Activated T-cell treated with anti-CD3 and anti-CD28 coated beads, Interleukin-2, amount 50 U/mL, for 4 hours (primary cell): ENCODE measurements around the gene TRAF7. TPM values are rescaled to one million over a fixed set of nuclear protein-coding genes. Genes with fewer than 3 reads are reported as not detected.
"Not testable (repeated sequence)": the region's sequence is repeated elsewhere in the genome, so short reads cannot be mapped to it uniquely, and the experiment has no call there.

Source experiments
- ATAC-seq, 2 donors: fragments of 200-7000 bp; cut with Tn5 transposase; one replicate each; pipeline ENCODE4 v1.10.0; 2021
- DNase-seq: peaks from one replicate; pipeline ENCODE4 v3.0.0-alpha.2; 2020
- H3K27me3 Mint-ChIP-seq: one replicate; pipeline ENCODE4 v1.8.0; 2021; ENCODE audit warnings: low read depth, mixed read lengths
- H3K36me3 Mint-ChIP-seq: one replicate; pipeline ENCODE4 v1.8.0; 2022; ENCODE audit warnings: mixed read lengths; ENCODE audit not compliant: insufficient read depth
- H3K4me1 Mint-ChIP-seq: one replicate; pipeline ENCODE4 v1.8.0; 2021; ENCODE audit warnings: low read depth, mixed read lengths
- H3K4me3 Mint-ChIP-seq: one replicate; pipeline ENCODE4 v1.8.0; 2021; ENCODE audit warnings: mild to moderate bottlenecking, moderate library complexity, mixed read lengths
- H3K9me3 Mint-ChIP-seq: one replicate; pipeline ENCODE4 v1.8.0; 2021; ENCODE audit warnings: mixed read lengths
- total RNA-seq, 3 donors: library from RNA; stranded (reverse); gene quantifications; one replicate each; pipeline ENCODE4 v1.2.1, GENCODE V29; 2021

The TRAF7 gene
- total RNA-seq, 3 donors from 2014 or later, result 95.6 to 110 (median 102) TPM

GRCh38 chr16:2115591-2115973 is 40.0 kb upstream of the TRAF7 start:
- Mint-ChIP-seq H3K27me3 (no peaks in the 10 kb centered on the region), H3K4me1 (no peaks in the 10 kb centered on the region), H3K4me3 (no peak overlapping the region), H3K36me3 (no peaks in the 10 kb centered on the region), H3K9me3 (no peaks in the 10 kb centered on the region)
- DNase-seq (no peak), ATAC-seq (no peak)

GRCh38 chr16:2116428-2116827 is 39.2 kb upstream of the TRAF7 start:
- H3K36me3 Mint-ChIP-seq, H3K9me3 Mint-ChIP-seq, H3K4me3 Mint-ChIP-seq, H3K4me1 Mint-ChIP-seq, ATAC-seq, DNase-seq, H3K27me3 Mint-ChIP-seq: not testable (repeated sequence)

GRCh38 chr16:2117341-2117740 is 38.2 kb upstream of the TRAF7 start:
- not testable (repeated sequence) for ATAC-seq

GRCh38 chr16:2117960-2118722 is 37.4 kb upstream of the TRAF7 start:
- not testable (repeated sequence) for H3K4me3 Mint-ChIP-seq, H3K9me3 Mint-ChIP-seq, H3K27me3 Mint-ChIP-seq, H3K4me1 Mint-ChIP-seq, DNase-seq, H3K36me3 Mint-ChIP-seq, ATAC-seq

More at GRCh38 chr16:2117341-2117740, 38.2 kb upstream of the TRAF7 start:
- not testable (repeated sequence) for H3K9me3 Mint-ChIP-seq, H3K4me3 Mint-ChIP-seq, H3K4me1 Mint-ChIP-seq, H3K27me3 Mint-ChIP-seq, H3K36me3 Mint-ChIP-seq, DNase-seq

GRCh38 chr16:2121325-2121724 is 34.3 kb upstream of the TRAF7 start:
- not testable (repeated sequence) for H3K4me1 Mint-ChIP-seq, H3K4me3 Mint-ChIP-seq, H3K36me3 Mint-ChIP-seq, DNase-seq, H3K27me3 Mint-ChIP-seq, H3K9me3 Mint-ChIP-seq
- peak; percentile 56 to 68 for ATAC-seq

- Mint-ChIP-seq H3K4me3 (no peak overlapping the region), H3K27me3 (no peaks in the 10 kb centered on the region), H3K36me3 (no peaks in the 10 kb centered on the region), H3K4me1 (peaks cover 3% of the 10 kb centered on the region), H3K9me3 (no peaks in the 10 kb centered on the region)
- DNase-seq, result no peak
- peak in 1 of 2 donors; percentile 4 for ATAC-seq
Measured at GRCh38 chr16:2121853-2122252, 33.7 kb upstream of the TRAF7 start.

- Mint-ChIP-seq H3K27me3 (no peaks in the 10 kb centered on the region), H3K4me3 (no peak overlapping the region), H3K4me1 (peaks cover 6% of the 10 kb centered on the region), H3K9me3 (no peaks in the 10 kb centered on the region), H3K36me3 (no peaks in the 10 kb centered on the region)
- ATAC-seq (no peak), DNase-seq (no peak)
Measured at GRCh38 chr16:2122429-2122828, 33.2 kb upstream of the TRAF7 start.

GRCh38 chr16:2122934-2123683 is 32.5 kb upstream of the TRAF7 start:
- H3K36me3 Mint-ChIP-seq, ATAC-seq, H3K4me3 Mint-ChIP-seq, H3K4me1 Mint-ChIP-seq, DNase-seq, H3K27me3 Mint-ChIP-seq, H3K9me3 Mint-ChIP-seq: not testable (repeated sequence)

GRCh38 chr16:2123706-2124376 is 31.7 kb upstream of the TRAF7 start:
- not testable (repeated sequence) for H3K4me3 Mint-ChIP-seq, H3K27me3 Mint-ChIP-seq, H3K36me3 Mint-ChIP-seq, H3K9me3 Mint-ChIP-seq, DNase-seq, ATAC-seq
- H3K4me1 Mint-ChIP-seq, result peaks cover 11% of the 10 kb centered on the region

GRCh38 chr16:2124377-2124693 is 31.2 kb upstream of the TRAF7 start:
- H3K4me1 Mint-ChIP-seq, result peaks cover 11% of the 10 kb centered on the region
- DNase-seq, H3K36me3 Mint-ChIP-seq, H3K9me3 Mint-ChIP-seq, ATAC-seq, H3K27me3 Mint-ChIP-seq, H3K4me3 Mint-ChIP-seq: not testable (repeated sequence)

GRCh38 chr16:2124694-2125444 is 30.7 kb upstream of the TRAF7 start:
- ATAC-seq, H3K4me3 Mint-ChIP-seq, H3K27me3 Mint-ChIP-seq, DNase-seq, H3K36me3 Mint-ChIP-seq, H3K9me3 Mint-ChIP-seq: not testable (repeated sequence)
- H3K4me1 Mint-ChIP-seq, result peaks cover 11% of the 10 kb centered on the region

- H3K4me3 Mint-ChIP-seq, ATAC-seq, H3K9me3 Mint-ChIP-seq, DNase-seq, H3K36me3 Mint-ChIP-seq, H3K27me3 Mint-ChIP-seq: not testable (repeated sequence)
- H3K4me1 Mint-ChIP-seq, result peaks cover 11% of the 10 kb centered on the region
Measured at GRCh38 chr16:2125609-2126008, 30.0 kb upstream of the TRAF7 start.

- DNase-seq, H3K36me3 Mint-ChIP-seq, H3K9me3 Mint-ChIP-seq, H3K27me3 Mint-ChIP-seq, ATAC-seq, H3K4me3 Mint-ChIP-seq: not testable (repeated sequence)
- peaks cover 13% of the 10 kb centered on the region for H3K4me1 Mint-ChIP-seq
Measured at GRCh38 chr16:2126161-2126743, 29.3 kb upstream of the TRAF7 start.
